Glomerular endothelial cell (primary cell): ENCODE measurements around the gene PRRT1B. TPM values are rescaled to one million over a fixed set of nuclear protein-coding genes. Genes with fewer than 3 reads are reported as not detected.
"Not testable (repeated sequence)": the region's sequence is repeated elsewhere in the genome, so short reads cannot be mapped to it uniquely, and the experiment has no call there.

Experiments used
- DNase-seq: peaks from one replicate; pipeline ENCODE4 v3.0.0-alpha.2; 2011; ENCODE audit warnings: low read depth, low spot score; ENCODE audit errors: extremely low read depth
- total RNA-seq: library from RNA; depleted of rRNA; stranded (reverse); fragments of >200 nt; gene quantifications from 2 replicates; pipeline ENCODE4 v1.2.3, GENCODE V29; 2015

PRRT1B gene
- not detected in 2 replicates for total RNA-seq

- DNase-seq, result no peak
Observed at GRCh38 chr9:131545003-131545785, at the start of gene PRRT1B. Gene PRRT1B, plus strand, starts transcription at chr9:131545523. Its CDS starts 93 bp downstream, at chr9:131545616.

- DNase-seq, result no peak
Observed at GRCh38 chr9:131495785-131496184, 49.5 kb upstream of the PRRT1B start.

GRCh38 chr9:131496844-131497405 is 48.4 kb upstream of the PRRT1B start:
- DNase-seq, result no peak

GRCh38 chr9:131499254-131499767 is 46.0 kb upstream of the PRRT1B start:
- DNase-seq, result no peak

GRCh38 chr9:131500377-131500776 is 44.9 kb upstream of the PRRT1B start:
- no peak for DNase-seq

- no peak for DNase-seq
Observed at GRCh38 chr9:131500939-131501541, 44.3 kb upstream of the PRRT1B start.

GRCh38 chr9:131502781-131503625 is 42.3 kb upstream of the PRRT1B start, which contains the start of gene POMT1:
Gene POMT1, plus strand, starts transcription at chr9:131502918. Its CDS starts 1,301 bp downstream, at chr9:131504219.
- DNase-seq, result peak; percentile 12

DNA sequence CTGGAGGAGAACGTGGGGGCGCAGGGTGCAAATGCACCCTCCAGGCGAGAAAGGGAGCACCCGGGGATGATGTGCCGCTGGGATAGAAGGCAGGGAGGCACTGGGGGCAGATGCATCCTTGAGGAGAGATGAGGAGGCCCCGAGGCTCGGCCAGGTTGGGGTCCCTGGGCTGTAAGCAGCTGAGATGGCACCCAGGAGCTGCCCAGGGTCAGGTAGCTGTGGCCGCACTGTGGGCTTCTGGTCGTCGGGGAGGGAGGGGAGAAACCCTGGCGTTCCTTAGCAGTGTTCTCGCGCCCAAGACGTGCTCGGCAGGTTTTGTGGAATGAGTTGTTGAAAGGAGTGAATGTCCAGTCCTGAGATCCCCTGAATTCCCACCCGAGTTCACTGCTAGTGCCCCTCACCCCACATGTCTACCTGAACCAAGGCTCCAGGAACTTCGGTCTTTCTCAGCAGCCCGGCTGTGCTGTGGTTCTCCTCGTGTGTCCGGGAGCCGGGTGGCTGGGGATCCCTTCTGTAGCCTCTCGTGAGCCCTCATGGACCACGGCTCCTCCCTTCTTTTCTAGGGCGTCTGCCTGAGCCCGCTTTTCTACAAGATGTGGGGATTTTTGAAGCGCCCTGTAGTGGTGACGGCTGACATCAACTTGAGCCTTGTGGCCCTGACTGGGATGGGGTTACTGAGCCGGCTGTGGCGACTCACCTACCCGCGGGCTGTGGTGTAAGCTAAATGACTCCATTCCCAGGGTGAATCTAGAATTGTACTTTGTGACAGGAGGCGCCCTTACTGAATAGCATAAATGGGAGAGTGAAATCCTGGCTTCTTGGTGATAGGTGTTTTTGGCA is 41.5 kb upstream of the PRRT1B start:
- no peak for DNase-seq

GRCh38 chr9:131505012-131505411 is 40.3 kb upstream of the PRRT1B start:
- no peak for DNase-seq

- no peak for DNase-seq
Observed at GRCh38 chr9:131511416-131511815, 33.9 kb upstream of the PRRT1B start.

- no peak for DNase-seq
Observed at GRCh38 chr9:131511880-131512279, 33.4 kb upstream of the PRRT1B start.

- DNase-seq, result no peak
Observed at GRCh38 chr9:131513177-131513576, 32.1 kb upstream of the PRRT1B start.

DNA sequence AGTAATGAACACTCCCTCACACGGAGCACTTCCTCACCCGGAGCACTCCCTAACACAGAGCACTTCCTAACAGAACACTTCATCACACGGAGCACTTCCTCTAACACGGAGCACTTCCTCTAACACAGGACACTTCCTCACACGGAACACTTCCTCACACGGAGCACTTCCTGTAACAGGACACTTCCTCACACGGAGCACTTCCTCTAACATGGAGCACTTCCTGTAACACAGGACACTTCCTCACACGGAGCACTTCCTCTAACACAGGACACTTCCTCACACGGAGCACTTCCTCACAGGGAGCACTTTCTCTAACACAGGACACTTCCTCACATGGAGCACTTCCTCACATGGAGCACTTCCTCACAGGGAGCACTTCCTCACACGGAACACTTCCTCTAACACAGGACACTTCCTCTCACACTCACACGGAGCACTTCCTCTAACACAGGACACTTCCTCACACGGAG is 29.7 kb upstream of the PRRT1B start:
- DNase-seq, result not testable (repeated sequence)

GRCh38 chr9:131516100-131516499 is 29.2 kb upstream of the PRRT1B start:
- DNase-seq, result no peak

GRCh38 chr9:131516930-131517329 is 28.4 kb upstream of the PRRT1B start:
- DNase-seq, result no peak

- no peak for DNase-seq
Observed at GRCh38 chr9:131517761-131518190, 27.5 kb upstream of the PRRT1B start.

GRCh38 chr9:131518553-131518952 is 26.8 kb upstream of the PRRT1B start:
- DNase-seq, result no peak

DNA sequence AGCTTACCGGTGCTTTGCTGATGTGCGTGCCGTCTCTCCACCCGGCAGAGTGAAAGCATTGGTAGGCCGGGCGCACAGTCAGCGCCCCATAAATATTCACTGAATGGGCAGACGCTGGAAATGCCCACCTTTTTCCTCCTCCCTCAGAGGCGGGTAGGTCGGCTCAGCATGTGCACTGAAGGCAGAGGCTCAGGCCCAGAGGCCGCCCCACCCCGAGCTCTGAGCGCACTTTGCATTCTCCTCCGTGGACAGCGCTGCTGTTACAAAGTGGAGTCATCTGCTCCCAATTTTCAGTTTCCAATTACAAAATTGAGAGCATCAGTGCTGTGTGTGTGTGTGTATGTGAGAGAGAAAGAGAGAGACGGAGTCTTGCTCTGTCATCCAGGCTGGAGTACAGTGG is 24.8 kb upstream of the PRRT1B start:
- DNase-seq, result no peak

DNA sequence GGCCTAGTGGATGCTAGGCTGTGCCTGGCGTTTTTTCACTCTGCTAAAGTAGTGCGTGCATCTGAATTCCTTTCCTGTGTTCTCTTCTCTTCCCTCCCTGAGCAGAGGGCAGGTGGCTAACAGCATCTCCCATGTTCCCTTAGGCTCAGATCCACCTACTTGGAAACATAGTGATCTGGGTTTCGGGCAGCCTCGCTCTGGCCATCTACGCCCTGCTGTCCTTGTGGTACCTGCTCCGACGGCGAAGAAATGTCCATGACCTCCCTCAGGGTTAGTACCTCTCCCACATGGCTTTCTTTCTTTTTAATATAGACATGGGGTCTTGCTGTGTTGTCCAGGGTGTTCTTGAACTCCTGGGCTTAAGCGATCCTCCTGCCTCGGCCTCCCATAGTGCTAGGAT is 24.1 kb upstream of the PRRT1B start:
- DNase-seq, result no peak

DNA sequence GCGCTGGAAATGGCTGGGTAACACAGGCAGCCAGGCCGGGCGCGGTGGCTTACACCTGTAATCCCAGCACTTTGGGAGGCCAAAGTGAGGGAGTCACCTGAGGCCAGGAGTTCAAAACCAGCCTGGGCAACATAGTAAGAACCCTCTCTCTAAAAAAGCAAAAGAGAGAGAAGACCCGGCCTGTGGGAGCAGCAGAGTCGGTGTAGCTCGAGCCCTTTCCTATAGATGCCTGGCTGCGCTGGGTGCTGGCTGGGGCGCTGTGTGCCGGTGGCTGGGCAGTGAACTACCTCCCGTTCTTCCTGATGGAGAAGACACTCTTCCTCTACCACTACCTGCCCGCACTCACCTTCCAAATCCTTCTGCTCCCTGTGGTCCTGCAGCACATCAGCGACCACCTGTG is 23.5 kb upstream of the PRRT1B start:
- no peak for DNase-seq
